HG03378 (cell line): Measurements from ENCODE around the gene OR10A3.
A peak's percentile ranks its signal among the peaks of the same experiment; 100 is the strongest.

ENCODE experiments used
- ATAC-seq: cut with Tn5 transposase; IDR thresholded peaks from one replicate; pipeline ENCODE4 v1.9.1; 2021; ENCODE audit warnings: mild to moderate bottlenecking, moderate library complexity; ENCODE audit not compliant: unreplicated experiment

The OR10A3 gene

GRCh38 chr11:7941608-7942007, at the start of gene OR10A3:
TSS of gene OR10A3 (minus strand) at chr11:7941708. CDS start at chr11:7939520, 2,188 bp downstream.
- ATAC-seq = no peak

- peak; percentile 1 for ATAC-seq
Measured at GRCh38 chr11:7987560-7987883, 46.0 kb upstream of the OR10A3 start.

- peak; percentile 97 for ATAC-seq
Measured at GRCh38 chr11:7986768-7987559, 45.5 kb upstream of the OR10A3 start, which contains the start of gene EIF3F. TSS of gene EIF3F (plus strand) at chr11:7987337. CDS start at chr11:7987353, 16 bp downstream.

GRCh38 chr11:7983832-7984590, 42.5 kb upstream of the OR10A3 start:
- ATAC-seq = no peak

GRCh38 chr11:7982582-7983119, 41.1 kb upstream of the OR10A3 start:
- peak; percentile 49 for ATAC-seq

GRCh38 chr11:7981619-7982157, 40.2 kb upstream of the OR10A3 start:
- ATAC-seq = no peak

GRCh38 chr11:7977232-7977917, 35.9 kb upstream of the OR10A3 start:
- ATAC-seq = no peak

- no peak for ATAC-seq
Measured at GRCh38 chr11:7974668-7975067, 33.2 kb upstream of the OR10A3 start.

GRCh38 chr11:7973011-7973410, 31.5 kb upstream of the OR10A3 start:
- ATAC-seq = no peak

- no peak for ATAC-seq
Measured at GRCh38 chr11:7971846-7972245, 30.3 kb upstream of the OR10A3 start.

- ATAC-seq = no peak
Measured at GRCh38 chr11:7969756-7970646, 28.5 kb upstream of the OR10A3 start.

- ATAC-seq = no peak
Measured at GRCh38 chr11:7968686-7969085, 27.2 kb upstream of the OR10A3 start.

GRCh38 chr11:7967826-7968225, 26.3 kb upstream of the OR10A3 start:
- ATAC-seq = no peak

GRCh38 chr11:7967097-7967496, 25.6 kb upstream of the OR10A3 start:
- ATAC-seq = no peak

- ATAC-seq = no peak
Measured at GRCh38 chr11:7965386-7965785, 23.9 kb upstream of the OR10A3 start, which contains the start of gene NLRP10. TSS of gene NLRP10 (minus strand) at chr11:7965447. CDS start at chr11:7963495, 1,952 bp downstream.

- no peak for ATAC-seq
Measured at GRCh38 chr11:7964873-7965272, 23.4 kb upstream of the OR10A3 start.

- ATAC-seq = no peak
Measured at GRCh38 chr11:7964261-7964660, 22.8 kb upstream of the OR10A3 start.

GRCh38 chr11:7955191-7955590, 13.7 kb upstream of the OR10A3 start:
- ATAC-seq = no peak

- ATAC-seq = no peak
Measured at GRCh38 chr11:7949934-7950333, 8.4 kb upstream of the OR10A3 start.

GRCh38 chr11:7944123-7944522, 2.6 kb upstream of the OR10A3 start:
- ATAC-seq = no peak
